Astrocyte (in vitro differentiated cells and primary cell): ENCODE data around the gene LRRK2.

ENCODE experiments used
- EZH2 ChIP-seq: IDR thresholded peaks from 2 replicates; pipeline ENCODE4 v1.6.1; 2012; ENCODE audit warnings: mild to moderate bottlenecking, low read length, inconsistent platforms; ENCODE audit not compliant: insufficient read depth
- TF ChIP-seq, protein P1 (sequence below): IDR thresholded peaks from 2 replicates; pipeline ENCODE4 v1.5.1; 2011; ENCODE audit warnings: low read depth, mild to moderate bottlenecking, inconsistent platforms, low read length, moderate library complexity; ENCODE audit not compliant: insufficient read depth

DNA sequence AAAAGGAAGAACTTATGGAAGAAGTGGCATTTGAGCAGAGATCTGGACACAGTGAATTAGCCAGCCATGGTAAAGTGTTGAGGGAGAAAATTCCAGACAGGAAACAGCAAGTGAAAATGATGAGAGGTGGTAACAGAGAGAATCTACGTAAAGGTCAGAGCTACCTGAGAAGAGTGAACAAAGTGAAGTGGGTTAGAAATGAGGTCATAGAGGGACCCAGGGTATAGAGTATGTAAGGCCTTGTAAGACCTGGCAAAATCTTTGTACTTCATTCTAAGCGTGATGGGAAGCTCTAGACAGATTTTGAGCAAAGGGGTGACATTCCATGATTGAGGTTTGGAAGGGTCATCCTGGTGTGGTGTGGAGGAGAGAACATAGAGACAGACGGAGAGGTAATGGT, 49.3 kb upstream of the LRRK2 start:
- TF ChIP-seq, protein P1, sequence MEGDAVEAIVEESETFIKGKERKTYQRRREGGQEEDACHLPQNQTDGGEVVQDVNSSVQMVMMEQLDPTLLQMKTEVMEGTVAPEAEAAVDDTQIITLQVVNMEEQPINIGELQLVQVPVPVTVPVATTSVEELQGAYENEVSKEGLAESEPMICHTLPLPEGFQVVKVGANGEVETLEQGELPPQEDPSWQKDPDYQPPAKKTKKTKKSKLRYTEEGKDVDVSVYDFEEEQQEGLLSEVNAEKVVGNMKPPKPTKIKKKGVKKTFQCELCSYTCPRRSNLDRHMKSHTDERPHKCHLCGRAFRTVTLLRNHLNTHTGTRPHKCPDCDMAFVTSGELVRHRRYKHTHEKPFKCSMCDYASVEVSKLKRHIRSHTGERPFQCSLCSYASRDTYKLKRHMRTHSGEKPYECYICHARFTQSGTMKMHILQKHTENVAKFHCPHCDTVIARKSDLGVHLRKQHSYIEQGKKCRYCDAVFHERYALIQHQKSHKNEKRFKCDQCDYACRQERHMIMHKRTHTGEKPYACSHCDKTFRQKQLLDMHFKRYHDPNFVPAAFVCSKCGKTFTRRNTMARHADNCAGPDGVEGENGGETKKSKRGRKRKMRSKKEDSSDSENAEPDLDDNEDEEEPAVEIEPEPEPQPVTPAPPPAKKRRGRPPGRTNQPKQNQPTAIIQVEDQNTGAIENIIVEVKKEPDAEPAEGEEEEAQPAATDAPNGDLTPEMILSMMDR: no peak
- no peak for TF ChIP-seq EZH2
